Measurements from ENCODE around the gene KCNMA1. TPM values are rescaled to one million over a fixed set of nuclear protein-coding genes. Genes with fewer than 3 reads are reported as not detected.

KCNMA1 gene
- total RNA-seq, 1 donor, result 77.8 TPM

GRCh38 chr10:77598606-77599005, 39.0 kb downstream of the KCNMA1 start:
- no peak overlapping the region for H3K27ac ChIP-seq (ENCODE audit: low read depth, low read length)
- H3K4me2 ChIP-seq (ENCODE audit: insufficient read depth, low read length), result no peak overlapping the region
- TF ChIP-seq, protein P1, sequence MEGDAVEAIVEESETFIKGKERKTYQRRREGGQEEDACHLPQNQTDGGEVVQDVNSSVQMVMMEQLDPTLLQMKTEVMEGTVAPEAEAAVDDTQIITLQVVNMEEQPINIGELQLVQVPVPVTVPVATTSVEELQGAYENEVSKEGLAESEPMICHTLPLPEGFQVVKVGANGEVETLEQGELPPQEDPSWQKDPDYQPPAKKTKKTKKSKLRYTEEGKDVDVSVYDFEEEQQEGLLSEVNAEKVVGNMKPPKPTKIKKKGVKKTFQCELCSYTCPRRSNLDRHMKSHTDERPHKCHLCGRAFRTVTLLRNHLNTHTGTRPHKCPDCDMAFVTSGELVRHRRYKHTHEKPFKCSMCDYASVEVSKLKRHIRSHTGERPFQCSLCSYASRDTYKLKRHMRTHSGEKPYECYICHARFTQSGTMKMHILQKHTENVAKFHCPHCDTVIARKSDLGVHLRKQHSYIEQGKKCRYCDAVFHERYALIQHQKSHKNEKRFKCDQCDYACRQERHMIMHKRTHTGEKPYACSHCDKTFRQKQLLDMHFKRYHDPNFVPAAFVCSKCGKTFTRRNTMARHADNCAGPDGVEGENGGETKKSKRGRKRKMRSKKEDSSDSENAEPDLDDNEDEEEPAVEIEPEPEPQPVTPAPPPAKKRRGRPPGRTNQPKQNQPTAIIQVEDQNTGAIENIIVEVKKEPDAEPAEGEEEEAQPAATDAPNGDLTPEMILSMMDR (IDR thresholded peaks at IDR 0.05; ENCODE audit: extremely low read depth, low read depth, low read length), result no peak
- H2AFZ ChIP-seq (ENCODE audit: low read length), result no peak overlapping the region
- H3K27me3 ChIP-seq (ENCODE audit: insufficient read depth, low read length), result no peaks in the 10 kb centered on the region
- H3K4me1 ChIP-seq (ENCODE audit: insufficient read depth, low read length), result peaks cover 26% of the 10 kb centered on the region
- H3K36me3 ChIP-seq (ENCODE audit: insufficient read depth, low read length), result no peaks in the 10 kb centered on the region
- no peak overlapping the region for H3K4me3 ChIP-seq (ENCODE audit: insufficient read depth, low read length)
- no peaks in the 10 kb centered on the region for H3K9me3 ChIP-seq (ENCODE audit: low read depth, low read length)
- DNase-seq (ENCODE audit: insufficient read length, low spot score, missing footprints), result no peak
- H3K79me2 ChIP-seq (ENCODE audit: insufficient read depth, low read length), result peaks cover 72% of the 10 kb centered on the region
- peaks cover 3% of the 10 kb centered on the region for H4K20me1 ChIP-seq (ENCODE audit: insufficient read depth, low read length)

- H3K4me2 ChIP-seq (ENCODE audit: insufficient read depth, low read length), result no peak overlapping the region
- H4K20me1 ChIP-seq (ENCODE audit: insufficient read depth, low read length), result peaks cover 3% of the 10 kb centered on the region
- H2AFZ ChIP-seq (ENCODE audit: low read length), result no peak overlapping the region
- DNase-seq (ENCODE audit: insufficient read length, low spot score, missing footprints), result no peak
- no peaks in the 10 kb centered on the region for H3K27me3 ChIP-seq (ENCODE audit: insufficient read depth, low read length)
- H3K4me1 ChIP-seq (ENCODE audit: insufficient read depth, low read length), result peaks cover 26% of the 10 kb centered on the region
- TF ChIP-seq, protein P1 (IDR thresholded peaks at IDR 0.05; ENCODE audit: extremely low read depth, low read depth, low read length), result no peak
- H3K36me3 ChIP-seq (ENCODE audit: insufficient read depth, low read length), result no peaks in the 10 kb centered on the region
- H3K27ac ChIP-seq (ENCODE audit: low read depth, low read length), result no peak overlapping the region
- no peak overlapping the region for H3K4me3 ChIP-seq (ENCODE audit: insufficient read depth, low read length)
- H3K79me2 ChIP-seq (ENCODE audit: insufficient read depth, low read length), result peaks cover 63% of the 10 kb centered on the region
- H3K9me3 ChIP-seq (ENCODE audit: low read depth, low read length), result no peaks in the 10 kb centered on the region
Measured at GRCh38 chr10:77597560-77597959, 40.0 kb downstream of the KCNMA1 start.

- Histone ChIP-seq H3K4me3 (ENCODE audit: insufficient read depth, low read length) (no peak overlapping the region), H2AFZ (ENCODE audit: low read length) (no peak overlapping the region), H3K4me1 (ENCODE audit: insufficient read depth, low read length) (peaks cover 18% of the 10 kb centered on the region), H3K27me3 (ENCODE audit: insufficient read depth, low read length) (no peaks in the 10 kb centered on the region), H3K27ac (ENCODE audit: low read depth, low read length) (no peak overlapping the region), H3K79me2 (ENCODE audit: insufficient read depth, low read length) (peaks cover 50% of the 10 kb centered on the region), H3K4me2 (ENCODE audit: insufficient read depth, low read length) (no peak overlapping the region), H4K20me1 (ENCODE audit: insufficient read depth, low read length) (no peaks in the 10 kb centered on the region), H3K9me3 (ENCODE audit: low read depth, low read length) (no peaks in the 10 kb centered on the region), H3K36me3 (ENCODE audit: insufficient read depth, low read length) (no peaks in the 10 kb centered on the region)
- DNase-seq (ENCODE audit: insufficient read length, low spot score, missing footprints), result no peak
- TF ChIP-seq, protein P1 (IDR thresholded peaks at IDR 0.05; ENCODE audit: extremely low read depth, low read depth, low read length), result no peak
Measured at GRCh38 chr10:77594471-77594783, 43.2 kb downstream of the KCNMA1 start.

DNA sequence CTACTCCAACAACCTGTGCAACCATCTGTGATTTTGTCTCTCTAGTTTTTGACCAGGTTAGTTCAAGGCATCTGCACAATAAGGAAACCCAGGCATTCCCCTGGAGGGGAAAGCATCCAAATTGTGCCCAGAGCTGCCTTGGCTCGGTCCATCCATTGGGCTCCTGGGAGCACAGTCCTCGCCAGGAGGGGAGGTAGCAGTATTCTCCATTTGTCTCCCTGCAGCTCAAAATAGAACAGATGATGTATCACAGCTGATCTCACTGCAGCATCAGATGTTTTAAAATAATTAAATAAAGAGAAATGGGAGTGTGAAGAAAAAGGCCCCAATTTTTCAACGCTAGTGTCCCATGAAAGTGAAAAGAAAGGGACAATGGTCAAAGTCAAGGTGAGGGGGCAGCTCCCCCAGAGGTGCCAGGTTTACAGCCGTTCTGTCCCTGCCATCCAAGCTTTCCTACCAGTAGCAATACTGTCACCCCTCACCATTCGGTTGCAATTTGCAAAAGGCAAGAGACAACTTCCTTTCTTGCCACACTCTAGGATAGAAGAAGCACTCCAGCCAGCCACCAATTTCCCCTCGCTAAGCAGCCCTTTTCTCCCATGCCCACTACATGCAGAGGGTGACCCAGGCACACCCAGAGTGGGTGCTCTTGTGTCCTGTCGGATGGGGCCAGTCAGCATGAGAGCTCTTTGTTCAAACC, 43.7 kb downstream of the KCNMA1 start:
- no peaks in the 10 kb centered on the region for H3K36me3 ChIP-seq (ENCODE audit: insufficient read depth, low read length)
- TF ChIP-seq, protein P1 (IDR thresholded peaks at IDR 0.05; ENCODE audit: extremely low read depth, low read depth, low read length), result no peak
- H3K27me3 ChIP-seq (ENCODE audit: insufficient read depth, low read length), result no peaks in the 10 kb centered on the region
- H4K20me1 ChIP-seq (ENCODE audit: insufficient read depth, low read length), result no peaks in the 10 kb centered on the region
- peak overlapping the region; percentile 80 for H3K27ac ChIP-seq (ENCODE audit: low read depth, low read length)
- no peak overlapping the region for H2AFZ ChIP-seq (ENCODE audit: low read length)
- peak; percentile 31 for DNase-seq (ENCODE audit: insufficient read length, low spot score, missing footprints)
- no peaks in the 10 kb centered on the region for H3K9me3 ChIP-seq (ENCODE audit: low read depth, low read length)
- H3K4me2 ChIP-seq (ENCODE audit: insufficient read depth, low read length), result no peak overlapping the region
- H3K4me3 ChIP-seq (ENCODE audit: insufficient read depth, low read length), result no peak overlapping the region
- H3K79me2 ChIP-seq (ENCODE audit: insufficient read depth, low read length), result peaks cover 51% of the 10 kb centered on the region
- H3K4me1 ChIP-seq (ENCODE audit: insufficient read depth, low read length), result peaks cover 18% of the 10 kb centered on the region

All from osteoblast (primary cell).